Ramos (cell line): ENCODE data around the gene PRKCA.

Experiments
- in situ Hi-C: fragments of 300-500 bp; cut with MboI; formaldehyde crosslinking; loops from one replicate; pipeline ENCODE4 v1.14.3; 2022; ENCODE audit warnings: low sequenced_read_pairs; ENCODE audit not compliant: unreplicated experiment

PRKCA gene

DNA sequence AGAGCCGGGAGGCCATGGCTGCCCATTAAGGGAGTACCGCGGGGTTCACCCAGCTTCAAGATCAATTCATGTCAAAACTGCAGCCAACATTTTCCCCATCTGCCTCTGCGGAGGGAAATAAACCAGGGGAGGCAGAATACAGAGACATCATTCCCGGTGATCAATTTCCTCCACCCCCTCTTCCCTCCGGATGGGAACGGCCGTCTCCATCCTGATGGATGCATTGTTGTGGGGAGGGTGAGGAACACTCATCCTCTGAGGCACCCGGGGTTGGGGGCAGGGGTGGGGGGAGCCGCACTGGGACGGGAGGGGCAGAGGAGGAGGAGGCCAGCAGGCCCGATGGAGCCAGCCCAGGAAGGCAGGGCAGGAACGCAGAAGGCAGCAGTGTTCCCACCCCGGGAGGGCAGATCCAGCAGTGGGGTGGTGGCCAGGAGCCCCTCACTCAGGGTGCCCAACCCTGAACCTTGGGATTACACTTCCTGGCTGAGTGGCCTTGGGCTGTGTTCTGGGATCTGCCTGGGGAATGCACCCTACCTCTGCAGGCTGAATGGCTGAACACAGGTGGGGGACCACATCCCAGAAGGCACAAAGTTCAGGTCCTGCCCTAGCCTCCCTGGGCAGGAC lies 546.7 kb downstream of the PRKCA start:
- in situ Hi-C loops, result no loop called here

- in situ Hi-C loops, result no loop called here
Observed at GRCh38 chr17:66849851-66850580, 547.6 kb downstream of the PRKCA start.

GRCh38 chr17:66850692-66851091 lies 548.3 kb downstream of the PRKCA start:
- in situ Hi-C loops, result no loop called here

DNA sequence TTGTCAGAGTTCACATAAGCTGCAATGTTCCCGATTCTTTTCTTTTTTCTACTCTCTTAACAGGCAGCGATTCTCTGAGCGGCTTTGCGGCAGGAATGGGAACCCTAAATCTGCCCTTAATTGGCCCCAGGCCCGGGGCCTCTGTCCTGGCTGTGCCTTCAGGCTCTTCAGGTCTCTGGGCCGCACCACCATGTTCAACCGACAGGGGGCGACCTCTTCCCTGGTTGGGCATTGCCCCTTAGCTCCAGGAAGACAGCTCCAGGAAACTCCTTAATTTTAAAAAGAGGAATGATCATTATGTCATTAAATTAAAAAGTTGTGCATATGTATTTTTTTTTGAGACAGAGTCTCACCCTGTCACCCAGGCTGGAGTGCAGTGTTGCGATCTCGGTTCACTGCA lies 552.8 kb downstream of the PRKCA start:
- in situ Hi-C loops, result no loop called here

DNA sequence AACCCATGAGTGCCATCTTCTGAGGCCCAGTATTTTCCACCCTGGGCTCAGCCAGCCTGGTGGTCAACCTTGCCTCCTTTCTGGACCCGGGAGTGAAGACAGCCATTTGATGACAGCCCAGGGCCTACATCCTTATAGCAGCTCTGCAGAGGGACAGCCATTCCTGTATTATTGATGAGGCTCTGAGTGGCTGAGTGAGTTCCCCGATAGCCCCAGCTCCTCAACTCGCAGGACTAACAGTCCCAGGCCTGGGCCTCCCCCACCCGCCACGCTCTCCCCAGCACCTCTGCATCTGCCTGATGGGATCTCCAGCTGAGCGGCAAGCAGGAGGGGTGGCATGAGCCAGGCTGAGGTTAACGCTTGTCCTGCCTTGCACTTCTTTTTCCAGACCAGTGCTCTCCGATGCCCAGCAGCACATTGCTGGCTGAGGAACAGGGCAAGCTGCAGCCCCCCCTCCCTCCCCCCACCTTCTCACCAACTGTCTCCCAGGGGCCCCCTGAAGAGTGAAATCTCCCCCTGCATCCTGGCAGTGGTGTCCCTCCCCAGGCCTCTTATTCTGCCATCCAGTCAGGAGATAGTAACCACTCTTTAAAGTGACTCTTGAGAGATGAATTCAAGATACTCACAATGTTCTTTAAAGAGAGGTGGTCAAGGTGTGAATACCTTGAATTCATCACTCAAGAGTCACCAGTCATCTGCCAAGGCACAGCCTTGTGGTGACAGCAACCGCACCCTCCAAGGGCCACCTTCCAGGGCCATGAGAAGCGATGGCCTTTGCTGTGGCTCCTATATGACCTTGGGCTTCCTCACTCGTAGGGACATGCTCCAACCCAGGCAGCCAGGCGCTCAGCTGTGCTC lies 556.0 kb downstream of the PRKCA start:
- in situ Hi-C loops, result no loop called here

- in situ Hi-C loops, result no loop called here
Observed at GRCh38 chr17:66859353-66859752, 556.9 kb downstream of the PRKCA start.

- in situ Hi-C loops, result no loop called here
Observed at GRCh38 chr17:66860204-66860603, 557.8 kb downstream of the PRKCA start.
